Sigmoid colon (tissue), 4 donors: ENCODE data around the gene NT5DC1.

Source experiments
- POLR2A ChIP-seq, 2 donors: fragments of 450-650 bp; IDR thresholded peaks; one replicate each; pipeline ENCODE4 v1.6.1; 2016; ENCODE audit warnings: antibody characterized with exemption in 2 of 2, mild to moderate bottlenecking in 2 of 2, moderate library complexity in 2 of 2
- POLR2AphosphoS5 ChIP-seq, 4 donors: sonication (generic); formaldehyde crosslinking; IDR thresholded peaks; one replicate each; pipeline ENCODE4 v1.6.1; 2017; ENCODE audit warnings: antibody characterized with exemption in 4 of 4
- TF ChIP-seq, protein P1 (sequence below), 4 experiments: fragments of 450-650 bp in 3 of 4; fragments of 200-600 bp in 1 of 4; IDR thresholded peaks; one replicate each; pipeline ENCODE4 v1.5.1; 2016 to 2019; ENCODE audit warnings: antibody characterized with exemption in 4 of 4, mild to moderate bottlenecking in 3 of 4, moderate library complexity in 2 of 4

DNA sequence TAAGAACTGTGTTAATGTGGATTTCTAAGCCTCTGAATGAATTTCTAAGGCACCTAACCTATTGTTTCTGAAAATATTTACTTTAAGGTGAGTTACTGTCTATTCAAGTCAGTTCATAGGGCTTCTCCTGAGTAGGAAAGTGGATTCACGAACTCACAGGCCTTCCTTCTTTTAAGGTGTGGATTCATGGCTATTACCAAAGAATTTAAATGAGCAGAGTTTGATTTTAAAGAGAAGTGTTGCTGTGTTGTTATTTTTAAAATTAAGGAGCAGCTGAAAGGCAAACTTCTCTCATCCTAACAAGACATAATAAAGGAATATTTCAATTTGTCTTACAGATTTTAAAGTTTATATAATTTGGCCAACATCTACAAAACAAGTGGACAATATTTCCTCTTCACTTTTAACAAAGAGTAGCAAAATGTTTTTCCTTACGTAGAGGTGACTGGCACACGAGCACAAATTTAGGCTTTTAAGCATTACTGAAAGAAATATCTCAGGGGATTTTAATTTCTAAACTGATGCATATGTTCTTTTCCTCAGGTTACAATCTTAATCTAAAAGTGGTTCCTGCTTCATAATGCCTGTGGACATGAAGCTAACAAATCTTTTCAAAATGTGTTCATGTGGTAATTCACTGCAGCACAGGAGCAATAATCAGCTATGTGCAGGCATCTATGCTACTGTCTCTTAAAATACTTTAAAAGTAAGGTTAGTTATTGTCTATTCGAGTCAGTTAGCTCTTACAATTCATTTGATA, 153.8 kb downstream of the NT5DC1 start:
- TF ChIP-seq, protein P1, sequence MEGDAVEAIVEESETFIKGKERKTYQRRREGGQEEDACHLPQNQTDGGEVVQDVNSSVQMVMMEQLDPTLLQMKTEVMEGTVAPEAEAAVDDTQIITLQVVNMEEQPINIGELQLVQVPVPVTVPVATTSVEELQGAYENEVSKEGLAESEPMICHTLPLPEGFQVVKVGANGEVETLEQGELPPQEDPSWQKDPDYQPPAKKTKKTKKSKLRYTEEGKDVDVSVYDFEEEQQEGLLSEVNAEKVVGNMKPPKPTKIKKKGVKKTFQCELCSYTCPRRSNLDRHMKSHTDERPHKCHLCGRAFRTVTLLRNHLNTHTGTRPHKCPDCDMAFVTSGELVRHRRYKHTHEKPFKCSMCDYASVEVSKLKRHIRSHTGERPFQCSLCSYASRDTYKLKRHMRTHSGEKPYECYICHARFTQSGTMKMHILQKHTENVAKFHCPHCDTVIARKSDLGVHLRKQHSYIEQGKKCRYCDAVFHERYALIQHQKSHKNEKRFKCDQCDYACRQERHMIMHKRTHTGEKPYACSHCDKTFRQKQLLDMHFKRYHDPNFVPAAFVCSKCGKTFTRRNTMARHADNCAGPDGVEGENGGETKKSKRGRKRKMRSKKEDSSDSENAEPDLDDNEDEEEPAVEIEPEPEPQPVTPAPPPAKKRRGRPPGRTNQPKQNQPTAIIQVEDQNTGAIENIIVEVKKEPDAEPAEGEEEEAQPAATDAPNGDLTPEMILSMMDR (IDR thresholded peaks at IDR 0.05) = no peak
- TF ChIP-seq POLR2A (IDR thresholded peaks at IDR 0.05) = no peak
- TF ChIP-seq POLR2AphosphoS5 (IDR thresholded peaks at IDR 0.05) = no peak
